ENCODE results near the gene GEMIN7. TPM values are rescaled to one million over a fixed set of nuclear protein-coding genes. Genes with fewer than 3 reads are reported as not detected.

GEMIN7 gene
- total RNA-seq, 1 donor from 2014 or later, result 15.9 TPM

- H3K27me3 ChIP-seq (ENCODE audit: low read depth), result no peaks in the 10 kb centered on the region
- peak; percentile 92 for DNase-seq
- peak within 1 kb of the TSS; percentile 93 for H3K4me3 ChIP-seq
- H3K4me1 ChIP-seq, result peaks cover 49% of the 10 kb centered on the region
- peak within 1 kb of the TSS; percentile 96 for H3K27ac ChIP-seq (replicated peaks)
- no peaks in the 10 kb centered on the region for H3K9me3 ChIP-seq (replicated peaks)
- intact Hi-C loops (cut with micrococcal nuclease), result no loop called here
- TF ChIP-seq CTCF (IDR thresholded peaks at IDR 0.05; ENCODE audit: borderline replicate concordance), result no peak
- peaks cover 65% of the 10 kb centered on the region for H3K36me3 ChIP-seq
These were observed 39.8 kb upstream of the GEMIN7 start, which contains the start of gene CLASRP for GRCh38 chr19:45038931-45039893. TSS of gene CLASRP (plus strand) at chr19:45039045. CDS start at chr19:45040213, 1,168 bp downstream.

GRCh38 chr19:45040059-45040771 is 38.8 kb upstream of the GEMIN7 start:
- Histone ChIP-seq H3K4me3 (peak overlapping the region; percentile 93), H3K4me1 (peaks cover 60% of the 10 kb centered on the region), H3K9me3 (replicated peaks) (no peaks in the 10 kb centered on the region), H3K27me3 (ENCODE audit: low read depth) (no peaks in the 10 kb centered on the region), H3K27ac (replicated peaks) (peak overlapping the region; percentile 96), H3K36me3 (peaks cover 67% of the 10 kb centered on the region)
- no peak for DNase-seq
- intact Hi-C loops (cut with micrococcal nuclease), result no loop called here
- TF ChIP-seq CTCF (IDR thresholded peaks at IDR 0.05; ENCODE audit: borderline replicate concordance), result no peak

- Histone ChIP-seq H3K4me1 (peaks cover 69% of the 10 kb centered on the region), H3K4me3 (no peak overlapping the region), H3K9me3 (replicated peaks) (no peaks in the 10 kb centered on the region), H3K36me3 (peaks cover 61% of the 10 kb centered on the region), H3K27ac (replicated peaks) (no peak overlapping the region), H3K27me3 (ENCODE audit: low read depth) (no peaks in the 10 kb centered on the region)
- DNase-seq, result no peak
- no peak for TF ChIP-seq CTCF (IDR thresholded peaks at IDR 0.05; ENCODE audit: borderline replicate concordance)
- intact Hi-C loops (cut with micrococcal nuclease), result no loop called here
These were observed 37.9 kb upstream of the GEMIN7 start for GRCh38 chr19:45041125-45041524.

- H3K4me1 ChIP-seq, result peaks cover 85% of the 10 kb centered on the region
- H3K36me3 ChIP-seq, result peaks cover 47% of the 10 kb centered on the region
- DNase-seq, result no peak
- H3K9me3 ChIP-seq (replicated peaks), result no peaks in the 10 kb centered on the region
- H3K27ac ChIP-seq (replicated peaks), result peak overlapping the region; percentile 47
- intact Hi-C loops (cut with micrococcal nuclease), result no loop called here
- H3K4me3 ChIP-seq, result no peak overlapping the region
- TF ChIP-seq CTCF (IDR thresholded peaks at IDR 0.05; ENCODE audit: borderline replicate concordance), result no peak
- no peaks in the 10 kb centered on the region for H3K27me3 ChIP-seq (ENCODE audit: low read depth)
These were observed 33.2 kb upstream of the GEMIN7 start for GRCh38 chr19:45045671-45046353.

- Histone ChIP-seq H3K4me3 (no peak overlapping the region), H3K27me3 (ENCODE audit: low read depth) (no peaks in the 10 kb centered on the region), H3K4me1 (peaks cover 79% of the 10 kb centered on the region), H3K9me3 (replicated peaks) (no peaks in the 10 kb centered on the region), H3K27ac (replicated peaks) (peak overlapping the region; percentile 47), H3K36me3 (peaks cover 43% of the 10 kb centered on the region)
- DNase-seq, result no peak
- intact Hi-C loops (cut with micrococcal nuclease), result no loop called here
- no peak for TF ChIP-seq CTCF (IDR thresholded peaks at IDR 0.05; ENCODE audit: borderline replicate concordance)
These were observed 32.7 kb upstream of the GEMIN7 start for GRCh38 chr19:45046355-45046754.

Data from left ventricle myocardium inferior (tissue), 1 donor.